ENCODE measurements around the gene KCNQ5.

Gene KCNQ5

DNA sequence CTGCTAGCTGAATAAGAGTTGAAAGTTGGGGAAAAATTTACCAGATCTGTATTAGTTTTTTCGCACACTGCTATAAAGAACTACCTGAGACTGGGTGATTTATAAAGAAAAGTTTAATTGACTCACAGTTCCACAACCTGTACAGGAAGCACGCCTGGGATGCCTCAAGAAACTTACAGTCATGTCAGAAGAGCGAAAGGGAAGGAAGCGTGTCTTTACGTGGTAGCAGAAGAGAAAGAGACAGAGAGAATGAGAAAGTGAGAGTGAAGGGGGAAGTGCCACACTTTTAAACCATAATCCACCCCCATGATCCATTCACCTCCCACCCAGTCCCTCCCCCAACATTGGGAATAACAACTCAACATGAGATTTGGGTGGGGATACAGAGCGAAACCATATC, 523.8 kb downstream of the KCNQ5 start:
- FAIRE-seq: no peak

DNA sequence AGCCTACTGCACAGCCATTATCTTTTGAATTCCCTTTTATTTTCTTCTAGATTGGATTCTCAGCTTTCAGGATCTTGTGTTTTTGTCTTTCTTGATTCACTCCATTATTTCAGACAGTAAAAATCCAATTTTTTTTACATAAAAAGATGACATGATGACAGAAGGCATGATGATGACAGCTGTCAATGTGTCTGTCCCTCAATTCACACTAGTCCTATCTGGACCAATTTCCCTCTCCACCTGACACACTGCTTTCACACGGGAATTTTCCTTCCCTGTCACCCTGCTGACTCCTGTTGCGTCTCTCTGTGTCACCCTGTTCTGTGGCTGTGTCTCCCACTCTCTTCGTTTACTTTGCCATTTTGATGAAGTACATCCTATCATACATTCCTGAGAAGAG, 529.9 kb downstream of the KCNQ5 start:
- FAIRE-seq: no peak

DNA sequence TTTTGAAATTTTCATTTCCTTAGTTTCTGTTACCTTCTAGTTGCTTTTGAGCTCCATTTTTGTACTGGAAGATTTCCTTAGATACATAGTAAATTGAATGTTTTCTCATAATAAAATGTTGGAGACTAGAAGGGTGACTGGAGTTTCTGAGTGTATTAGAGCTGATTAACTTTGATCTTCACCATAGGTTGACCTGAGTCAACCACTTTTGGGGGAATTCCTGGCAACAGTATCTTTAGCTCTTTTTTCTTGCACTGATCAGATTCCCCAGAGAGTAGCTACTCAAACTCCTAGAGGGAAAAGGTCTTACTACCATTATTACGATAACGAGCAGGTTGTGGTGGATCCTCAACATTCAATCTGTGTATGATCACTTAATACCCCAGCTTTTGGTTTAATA, 530.7 kb downstream of the KCNQ5 start:
- FAIRE-seq: no peak

- no peak for FAIRE-seq
These were observed 531.3 kb downstream of the KCNQ5 start for GRCh38 chr6:73152966-73153757.

DNA sequence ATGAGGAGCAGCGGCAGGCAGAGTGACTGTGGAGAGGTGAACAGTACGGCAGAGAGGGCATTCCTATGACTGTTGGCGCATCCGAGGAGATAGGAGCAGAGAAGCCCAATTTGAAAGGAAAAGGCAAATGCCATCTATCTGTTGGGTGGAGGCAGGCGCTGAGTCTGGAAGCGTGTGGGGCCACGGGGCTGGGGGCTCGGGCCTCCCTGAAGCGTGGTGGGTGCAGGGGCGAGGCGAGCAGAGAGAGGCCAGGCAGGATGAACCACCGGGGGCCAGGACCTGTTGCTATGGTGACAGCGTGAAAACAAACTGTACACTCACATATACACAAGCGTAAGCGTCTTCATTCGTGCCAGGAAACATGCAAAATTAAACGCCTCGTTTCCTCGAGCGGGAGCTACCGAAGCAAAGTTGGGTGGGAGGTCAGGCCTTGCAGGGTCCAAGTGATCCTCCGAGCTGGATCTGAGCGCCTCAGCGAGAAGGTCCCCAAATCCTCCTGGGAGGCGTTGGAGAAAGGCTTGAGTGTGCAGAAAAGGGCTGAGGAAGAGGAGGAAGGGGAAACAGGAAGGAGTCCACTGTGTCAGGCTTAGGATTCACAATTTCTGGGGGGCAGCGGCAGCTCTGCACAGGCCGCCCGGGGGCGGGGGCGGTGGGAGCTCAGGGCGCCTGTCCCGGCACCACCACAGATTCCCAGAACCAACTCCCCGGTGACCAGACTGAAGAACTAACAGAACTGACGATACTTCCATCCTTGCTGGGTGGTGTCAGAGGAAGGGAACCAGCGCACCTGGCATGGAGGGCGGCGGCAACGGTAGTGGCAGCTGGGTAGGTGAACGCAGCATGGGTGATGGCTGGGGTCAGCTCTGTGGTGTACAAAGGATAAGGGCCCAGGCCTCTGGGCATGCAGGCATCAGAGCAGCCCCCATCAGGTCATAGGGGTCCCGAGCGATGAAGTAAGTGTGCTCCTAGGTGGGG, 535.2 kb downstream of the KCNQ5 start:
- FAIRE-seq: no peak

DNA sequence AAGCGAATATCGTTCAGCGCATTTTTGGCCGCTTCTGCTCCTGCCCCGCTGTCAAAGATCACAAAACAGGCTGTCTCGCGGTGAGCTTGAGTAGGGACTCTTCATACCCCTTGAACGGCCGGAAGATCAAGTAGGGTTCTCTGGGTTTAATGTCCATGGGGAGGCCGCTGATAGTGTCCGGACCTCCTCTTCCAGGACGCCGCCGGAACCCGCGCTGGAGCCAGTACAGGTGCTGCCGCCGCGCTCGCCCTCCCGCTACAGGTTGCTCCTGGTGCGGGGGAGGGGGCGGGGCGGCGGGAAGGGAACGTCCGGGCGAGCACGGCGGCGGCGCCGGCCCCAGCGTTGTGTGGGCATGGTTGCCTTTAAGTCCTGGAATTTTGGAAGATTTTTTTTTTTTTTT, 536.0 kb downstream of the KCNQ5 start:
- FAIRE-seq: no peak

DNA sequence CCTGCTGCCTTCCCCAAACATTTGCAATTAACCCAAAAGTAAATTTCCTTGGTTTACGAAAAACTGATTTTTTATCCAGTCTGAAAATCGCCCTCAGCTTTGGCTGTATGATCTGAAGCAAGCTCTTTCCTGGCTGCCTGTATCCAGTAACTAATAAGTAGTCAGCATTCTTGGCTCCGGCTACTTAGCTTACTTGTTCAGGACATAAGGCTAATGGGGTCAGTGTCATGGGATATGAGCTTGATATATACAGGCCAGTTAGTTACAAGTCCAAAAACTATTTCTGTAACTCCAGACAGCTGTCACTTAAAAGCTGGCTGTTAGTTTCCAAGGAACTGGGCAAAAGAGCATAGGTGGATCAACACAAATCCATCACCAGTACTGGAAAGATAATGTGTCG, 547.2 kb downstream of the KCNQ5 start:
- FAIRE-seq: no peak

DNA sequence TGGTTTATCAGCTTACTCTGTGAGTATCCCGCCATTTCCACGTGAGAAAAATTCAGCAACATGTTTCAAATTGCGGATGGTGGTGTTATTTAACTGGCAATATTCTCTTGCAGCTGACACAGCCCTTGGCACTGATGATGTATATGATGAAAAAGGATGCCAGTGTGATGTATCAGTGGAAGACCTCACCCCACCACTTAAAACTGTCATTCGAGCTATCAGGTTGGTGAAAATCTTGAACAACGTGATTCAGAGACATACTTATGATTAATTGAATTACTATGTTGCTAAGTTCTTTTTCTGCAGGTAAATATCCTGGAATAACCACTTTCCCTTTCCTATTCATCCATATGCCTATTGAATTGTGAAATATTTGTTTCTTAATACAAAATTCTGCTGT, 547.8 kb downstream of the KCNQ5 start:
- FAIRE-seq: no peak

- FAIRE-seq: no peak
These were observed 552.8 kb downstream of the KCNQ5 start for GRCh38 chr6:73174646-73175045.

DNA sequence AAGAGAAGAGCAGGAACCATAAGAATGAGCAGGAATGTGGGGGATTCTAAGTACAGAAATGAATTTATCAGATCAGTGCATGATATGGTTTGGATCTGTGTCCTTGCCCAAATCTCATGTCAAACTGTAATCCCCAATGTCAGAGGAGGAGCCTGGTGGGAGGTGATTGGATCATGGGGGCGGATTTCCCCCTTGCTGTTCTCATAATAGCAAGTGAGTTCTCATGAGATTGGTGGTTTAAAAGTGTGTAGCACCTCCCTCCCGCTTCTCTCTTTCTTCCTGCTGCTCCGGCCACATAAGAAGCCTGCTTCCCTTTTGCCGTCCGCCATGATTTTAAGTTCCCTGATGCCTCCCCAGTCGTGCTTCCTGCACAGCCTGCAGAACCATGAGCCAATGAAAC, 554.2 kb downstream of the KCNQ5 start:
- no peak for FAIRE-seq

- FAIRE-seq: no peak
These were observed 555.5 kb downstream of the KCNQ5 start for GRCh38 chr6:73177221-73177944.

DNA sequence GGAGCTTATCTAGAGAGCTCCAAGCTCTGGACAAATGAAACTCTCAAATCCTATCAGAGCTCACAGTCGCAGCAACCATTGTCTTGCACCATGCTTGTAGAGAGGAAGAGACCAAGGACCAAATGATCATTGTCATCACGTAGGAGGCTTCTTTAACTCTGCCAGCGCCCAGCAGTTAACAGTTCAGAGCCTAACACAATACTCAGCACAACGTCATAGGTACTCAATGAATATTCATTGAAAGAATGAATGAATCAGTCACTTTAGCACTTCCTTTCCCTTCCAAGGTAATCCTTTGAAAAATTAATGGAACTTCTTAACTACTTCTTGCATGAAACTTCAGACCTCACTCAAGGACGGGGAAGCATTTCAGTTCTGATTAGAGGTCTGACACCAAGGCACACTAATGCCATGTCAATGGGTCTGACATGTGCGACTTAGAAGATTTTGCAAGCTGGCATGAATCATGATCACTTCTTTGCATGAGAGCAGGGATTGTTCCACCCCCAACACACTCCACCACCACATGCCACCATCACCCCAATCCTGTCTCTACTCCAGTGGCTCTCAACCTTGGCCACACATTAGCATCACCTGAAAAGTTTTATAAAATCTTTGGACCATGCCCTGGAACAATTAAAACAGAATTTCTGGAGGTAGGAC, 558.3 kb downstream of the KCNQ5 start:
- FAIRE-seq: no peak

DNA sequence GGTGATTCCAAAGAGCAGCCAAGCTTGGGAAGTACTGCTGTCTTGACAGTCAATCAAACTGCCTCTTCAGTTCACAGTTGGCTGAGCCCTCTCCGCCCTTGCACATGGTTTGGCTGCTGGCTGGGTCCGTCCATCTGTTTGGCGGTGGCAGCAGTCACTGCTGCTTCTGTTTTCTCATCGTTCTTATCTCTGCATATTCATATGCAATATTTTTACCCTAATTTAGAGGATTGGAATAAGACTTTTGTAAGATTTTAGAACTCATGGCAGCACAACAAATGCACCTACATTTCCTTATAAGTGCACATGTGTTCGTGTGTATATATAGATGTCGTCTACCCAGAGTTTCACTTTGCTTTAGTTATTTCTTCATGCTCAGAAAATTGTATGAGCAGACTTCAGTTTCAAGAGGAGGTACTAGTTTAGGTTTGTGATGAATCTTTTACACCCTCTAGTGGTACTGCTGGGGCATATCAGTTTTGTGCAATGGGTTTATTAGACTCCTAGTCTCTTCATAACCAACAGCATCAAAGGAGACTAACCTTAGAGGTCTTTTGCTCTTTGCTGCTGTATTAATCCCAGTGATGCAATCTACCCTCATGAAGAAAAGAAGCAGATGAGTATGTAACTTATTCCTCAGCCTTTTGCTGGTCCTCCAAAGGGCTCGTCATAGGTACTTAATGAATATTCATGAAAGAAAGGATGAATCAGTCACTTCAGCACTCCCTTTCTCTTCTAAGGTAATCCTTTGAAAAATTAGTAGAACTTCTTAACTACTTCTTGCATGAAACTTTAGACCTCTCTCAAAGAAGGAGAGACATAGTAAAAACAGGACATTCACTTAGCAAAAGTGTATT, 559.1 kb downstream of the KCNQ5 start:
- peak; percentile 81 for FAIRE-seq

- FAIRE-seq: no peak
These were observed 560.2 kb downstream of the KCNQ5 start for GRCh38 chr6:73182021-73182607.

- FAIRE-seq: peak; percentile 44
These were observed 571.4 kb downstream of the KCNQ5 start for GRCh38 chr6:73193302-73193701.

GRCh38 chr6:73194744-73195143, 572.9 kb downstream of the KCNQ5 start:
- FAIRE-seq: no peak

GRCh38 chr6:73200247-73200646, 578.4 kb downstream of the KCNQ5 start:
- FAIRE-seq: no peak

DNA sequence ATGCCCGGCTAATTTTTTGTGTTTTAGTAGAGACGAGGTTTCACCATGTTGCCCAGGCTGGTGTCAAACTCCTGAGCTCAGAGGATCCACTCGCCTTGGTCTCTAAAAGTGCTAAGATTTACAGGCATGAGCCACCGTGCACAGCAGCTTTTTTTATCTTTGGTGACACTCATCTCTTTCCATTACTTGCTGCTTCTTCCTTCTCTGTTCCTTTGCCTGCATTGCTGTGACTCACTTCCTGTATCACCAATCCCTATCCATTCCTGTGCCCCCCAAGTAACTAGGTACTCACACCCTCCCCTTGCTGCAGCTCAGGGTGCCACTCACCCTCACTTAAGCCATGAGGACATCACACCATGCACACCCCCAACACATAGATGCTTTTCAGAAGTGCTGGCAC, 578.9 kb downstream of the KCNQ5 start:
- FAIRE-seq: no peak

- FAIRE-seq: no peak
These were observed 581.2 kb downstream of the KCNQ5 start for GRCh38 chr6:73203098-73203497.

DNA sequence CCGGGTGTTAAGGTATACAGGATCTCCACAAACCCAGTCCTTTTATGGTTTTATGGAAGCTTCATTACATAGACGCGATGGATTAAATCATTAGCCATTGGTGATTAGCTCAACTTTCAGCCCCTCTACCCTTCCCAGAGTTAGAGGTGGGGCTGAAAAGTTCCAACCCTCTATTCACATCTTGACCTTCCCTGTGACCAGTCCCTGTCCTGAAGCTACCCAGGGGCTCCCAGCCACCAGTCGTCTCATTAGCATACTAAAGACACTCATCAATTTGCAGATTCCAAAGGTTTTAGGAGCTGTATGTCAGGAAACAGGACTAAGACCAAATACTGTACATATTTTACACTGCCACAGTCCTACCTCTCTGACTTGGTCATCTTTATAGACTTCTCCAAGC, 582.4 kb downstream of the KCNQ5 start:
- FAIRE-seq: no peak

- FAIRE-seq: no peak
These were observed 585.5 kb downstream of the KCNQ5 start for GRCh38 chr6:73207221-73207837.
